Prostate gland (tissue), 2 donors: ENCODE measurements around the gene CLASP2. TPM values are rescaled to one million over a fixed set of nuclear protein-coding genes. Genes with fewer than 3 reads are reported as not detected.

Experiments
- DNase-seq: peaks from one replicate; pipeline ENCODE4 v3.0.0-alpha.2; 2019; ENCODE audit warnings: low spot score
- H3K27ac ChIP-seq, 2 donors: fragments of 200-600 bp; sonication (generic); 2 replicates each; pipeline ENCODE4 v1.5.1; 2017 to 2019
- H3K27me3 ChIP-seq: fragments of 200-600 bp; sonication (generic); replicated peaks from 2 replicates; pipeline ENCODE4 v1.5.1; 2019; ENCODE audit not compliant: insufficient read depth
- H3K36me3 ChIP-seq, 2 donors: fragments of 200-600 bp; sonication (generic); 1 replicate in 1 of 2; 2 replicates in 1 of 2; pipeline versions ENCODE4 v1.5.1 to v1.8.1; 2017 to 2019
- H3K4me1 ChIP-seq: fragments of 200-600 bp; sonication (generic); replicated peaks from 2 replicates; pipeline ENCODE4 v1.5.1; 2019
- H3K4me3 ChIP-seq, 2 donors: fragments of 200-600 bp; sonication (generic); 2 replicates each; pipeline ENCODE4 v1.5.1; 2017 to 2019
- H3K9me3 ChIP-seq: fragments of 200-600 bp; sonication (generic); 2 replicates; pipeline ENCODE4 v1.5.1; 2017
- POLR2A ChIP-seq: fragments of 450-650 bp; IDR thresholded peaks from one replicate; pipeline ENCODE4 v1.6.1; 2016; ENCODE audit warnings: antibody characterized with exemption, mild to moderate bottlenecking
- POLR2AphosphoS5 ChIP-seq: sonication (generic); formaldehyde crosslinking; IDR thresholded peaks from one replicate; pipeline ENCODE4 v1.6.1; 2017; ENCODE audit warnings: antibody characterized with exemption
- WGBS: methylation state at CpG from one replicate; pipeline ENCODE4 v1.1.5; 2018; 5-methylcytosine and 5-hydroxymethylcytosine counted together
- intact Hi-C: fragments of 100-400 bp; cut with DNase I; formaldehyde crosslinking; loops from one replicate; pipeline ENCODE4 v1.14.2; 2022
- total RNA-seq, 2 donors: library from RNA; depleted of rRNA; stranded (reverse); fragments of >200 nt; gene quantifications; one replicate each; pipeline ENCODE4 v1.1.0, GENCODE V29; 2016
- TF ChIP-seq, protein P1 (sequence below), 4 experiments: fragments of 200-600 bp in 2 of 4; fragments of 450-650 bp in 2 of 4; sonication (generic) in 2 of 4; IDR thresholded peaks; 1 replicate in 3 of 4; 2 replicates in 1 of 4; pipeline ENCODE4 v1.5.1; 2016 to 2019; ENCODE audit warnings: antibody characterized with exemption in 4 of 4, mild to moderate bottlenecking in 2 of 4, moderate library complexity in 2 of 4

Gene CLASP2
- total RNA-seq, 2 donors from 2014 or later, result 34.5 to 73.2 TPM

DNA sequence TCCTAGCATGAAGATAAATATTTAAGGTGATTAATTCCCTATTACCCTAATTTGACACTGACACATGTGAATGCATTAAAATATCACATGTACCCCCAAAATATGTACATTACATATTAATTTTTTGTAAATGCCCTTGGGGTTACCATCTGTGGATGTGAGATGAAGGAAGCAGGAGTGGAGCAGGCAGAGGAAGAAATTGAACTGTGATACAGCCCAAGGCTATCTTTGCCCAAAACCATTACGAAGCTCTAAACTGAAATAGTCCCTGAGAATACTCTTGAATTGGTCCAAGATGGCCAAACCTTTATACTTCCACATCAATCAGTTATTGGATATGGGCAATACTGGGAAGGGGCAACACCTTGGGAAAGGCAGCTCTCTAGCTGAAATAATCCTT lies 105.0 kb downstream of the CLASP2 start:
- intact Hi-C loops, result no loop called here
- 96% methylated on average over 1 of the region's 1 CpG for WGBS
- H3K27me3 ChIP-seq, result no peaks in the 10 kb centered on the region
- no peak overlapping the region for H3K27ac ChIP-seq
- H3K4me1 ChIP-seq, result no peaks in the 10 kb centered on the region
- no peaks in the 10 kb centered on the region for H3K9me3 ChIP-seq
- TF ChIP-seq, protein P1, sequence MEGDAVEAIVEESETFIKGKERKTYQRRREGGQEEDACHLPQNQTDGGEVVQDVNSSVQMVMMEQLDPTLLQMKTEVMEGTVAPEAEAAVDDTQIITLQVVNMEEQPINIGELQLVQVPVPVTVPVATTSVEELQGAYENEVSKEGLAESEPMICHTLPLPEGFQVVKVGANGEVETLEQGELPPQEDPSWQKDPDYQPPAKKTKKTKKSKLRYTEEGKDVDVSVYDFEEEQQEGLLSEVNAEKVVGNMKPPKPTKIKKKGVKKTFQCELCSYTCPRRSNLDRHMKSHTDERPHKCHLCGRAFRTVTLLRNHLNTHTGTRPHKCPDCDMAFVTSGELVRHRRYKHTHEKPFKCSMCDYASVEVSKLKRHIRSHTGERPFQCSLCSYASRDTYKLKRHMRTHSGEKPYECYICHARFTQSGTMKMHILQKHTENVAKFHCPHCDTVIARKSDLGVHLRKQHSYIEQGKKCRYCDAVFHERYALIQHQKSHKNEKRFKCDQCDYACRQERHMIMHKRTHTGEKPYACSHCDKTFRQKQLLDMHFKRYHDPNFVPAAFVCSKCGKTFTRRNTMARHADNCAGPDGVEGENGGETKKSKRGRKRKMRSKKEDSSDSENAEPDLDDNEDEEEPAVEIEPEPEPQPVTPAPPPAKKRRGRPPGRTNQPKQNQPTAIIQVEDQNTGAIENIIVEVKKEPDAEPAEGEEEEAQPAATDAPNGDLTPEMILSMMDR (IDR thresholded peaks at IDR 0.05), result no peak
- no peak for TF ChIP-seq POLR2A
- TF ChIP-seq POLR2AphosphoS5, result no peak
- DNase-seq, result no peak
- H3K36me3 ChIP-seq, result no peaks in the 10 kb centered on the region
- H3K4me3 ChIP-seq, result no peak overlapping the region

DNA sequence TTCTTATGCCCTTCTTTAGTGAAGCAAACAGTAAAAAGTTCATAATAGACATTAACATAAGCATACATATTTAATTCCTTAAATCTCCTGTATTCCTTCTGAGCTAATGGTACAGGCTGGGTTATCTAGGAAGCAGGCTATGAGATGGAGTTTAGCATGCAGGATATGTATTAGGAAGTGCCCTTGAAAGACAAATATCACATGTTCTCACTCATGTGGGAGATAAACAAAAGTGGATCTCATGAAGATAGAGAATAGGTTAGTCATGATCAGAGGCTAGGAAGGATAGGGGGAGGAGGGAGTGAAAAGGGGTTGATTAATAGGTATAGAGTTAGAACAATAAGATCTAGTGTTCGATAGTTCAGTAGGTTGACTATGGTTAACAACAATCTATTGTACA lies 105.4 kb downstream of the CLASP2 start:
- no peak for TF ChIP-seq POLR2A
- TF ChIP-seq, protein P1 (IDR thresholded peaks at IDR 0.05), result no peak
- no peak for TF ChIP-seq POLR2AphosphoS5
- Histone ChIP-seq H3K9me3 (no peaks in the 10 kb centered on the region), H3K27ac (no peak overlapping the region), H3K27me3 (no peaks in the 10 kb centered on the region), H3K36me3 (no peaks in the 10 kb centered on the region), H3K4me1 (no peaks in the 10 kb centered on the region), H3K4me3 (no peak overlapping the region)
- intact Hi-C loops, result no loop called here
- 90% methylated on average over 1 of the region's 1 CpG for WGBS
- DNase-seq, result no peak

DNA sequence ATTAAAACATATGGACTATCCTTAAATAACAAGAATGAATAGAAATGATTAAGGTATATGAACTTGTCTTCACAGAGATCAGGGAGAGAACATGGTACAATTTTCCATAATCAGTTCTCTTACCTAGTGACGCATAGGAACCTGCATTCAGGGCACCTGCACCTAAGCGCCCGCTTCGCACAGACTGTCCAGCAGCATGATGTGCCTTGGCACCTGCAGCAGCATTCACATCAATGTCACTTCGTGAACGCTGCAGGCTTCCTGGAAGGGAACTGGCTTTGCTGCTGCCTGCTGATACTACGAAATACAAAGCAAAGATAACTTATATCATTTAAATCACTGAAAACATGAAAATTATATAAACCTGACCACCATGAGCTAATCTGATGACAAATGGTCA lies 115.2 kb downstream of the CLASP2 start:
- WGBS, result 96% methylated on average over 7 of the region's 7 CpGs
- no peaks in the 10 kb centered on the region for H3K4me1 ChIP-seq
- no peak overlapping the region for H3K27ac ChIP-seq
- no peaks in the 10 kb centered on the region for H3K36me3 ChIP-seq
- no peaks in the 10 kb centered on the region for H3K9me3 ChIP-seq
- DNase-seq, result no peak
- TF ChIP-seq, protein P1 (IDR thresholded peaks at IDR 0.05), result no peak
- TF ChIP-seq POLR2A, result no peak
- H3K27me3 ChIP-seq, result no peaks in the 10 kb centered on the region
- H3K4me3 ChIP-seq, result no peak overlapping the region
- intact Hi-C loops, result no loop called here

DNA sequence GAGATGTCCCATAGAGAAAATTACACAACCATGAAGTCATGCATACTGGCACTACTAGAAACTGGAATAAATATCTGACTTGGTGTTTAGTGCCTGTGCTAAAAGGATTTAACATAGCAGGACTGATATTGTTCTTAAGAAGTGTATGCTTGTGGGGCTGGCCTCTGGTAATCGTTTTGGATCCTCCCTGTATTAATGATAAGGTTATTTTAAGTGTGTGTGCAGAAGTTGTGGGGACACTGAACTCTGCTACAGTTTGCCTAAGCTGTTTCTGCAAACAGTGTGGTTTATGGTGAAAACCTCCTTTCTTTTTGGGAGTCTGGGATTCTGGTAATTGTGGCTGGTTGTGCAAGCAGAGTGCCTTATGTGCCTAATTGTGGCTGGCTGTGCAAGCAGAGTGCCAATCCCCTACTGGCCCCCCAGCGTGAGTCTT lies 120.8 kb downstream of the CLASP2 start:
- Histone ChIP-seq H3K27ac (no peak overlapping the region), H3K9me3 (no peaks in the 10 kb centered on the region), H3K4me3 (no peak overlapping the region), H3K36me3 (no peaks in the 10 kb centered on the region), H3K4me1 (no peaks in the 10 kb centered on the region), H3K27me3 (no peaks in the 10 kb centered on the region)
- TF ChIP-seq POLR2A, result no peak
- TF ChIP-seq POLR2AphosphoS5, result no peak
- TF ChIP-seq, protein P1 (IDR thresholded peaks at IDR 0.05), result no peak
- WGBS, result 67% methylated on average over 2 of the region's 2 CpGs
- intact Hi-C loops, result no loop called here
- DNase-seq, result no peak

DNA sequence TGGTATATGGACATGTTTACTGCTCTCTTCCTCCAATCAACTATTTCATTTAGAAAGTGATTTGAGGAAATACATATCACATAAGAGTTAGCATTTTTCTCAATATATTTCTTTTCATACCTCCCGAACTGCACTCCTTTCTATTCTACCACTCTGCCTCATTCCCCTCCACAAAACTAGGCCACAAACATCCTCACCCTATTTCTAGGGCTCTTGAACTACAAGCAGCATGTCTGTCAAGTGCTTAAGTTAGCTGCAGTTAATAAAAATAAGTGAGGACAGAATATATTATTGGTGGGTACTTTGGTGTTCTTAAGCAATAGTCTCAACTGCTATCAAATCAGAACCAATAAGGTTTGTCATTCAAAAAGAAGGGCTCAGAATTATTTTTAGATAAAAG lies 125.1 kb downstream of the CLASP2 start:
- Histone ChIP-seq H3K27ac (no peak overlapping the region), H3K36me3 (no peaks in the 10 kb centered on the region), H3K4me1 (no peaks in the 10 kb centered on the region), H3K4me3 (no peak overlapping the region), H3K27me3 (no peaks in the 10 kb centered on the region), H3K9me3 (no peaks in the 10 kb centered on the region)
- WGBS, result 92% methylated on average over 1 of the region's 1 CpG
- no peak for DNase-seq
- TF ChIP-seq, protein P1 (IDR thresholded peaks at IDR 0.05), result no peak
- TF ChIP-seq POLR2A, result no peak
- TF ChIP-seq POLR2AphosphoS5, result no peak
- intact Hi-C loops, result no loop called here
